Measurements from ENCODE around the gene CNPY1. TPM values are rescaled to one million over a fixed set of nuclear protein-coding genes. Genes with fewer than 3 reads are reported as not detected.

The CNPY1 gene
- total and polyA plus RNA-seq, 2 donors (not counting 1 experiment from before 2014, with no cell fraction given) = not detected

DNA sequence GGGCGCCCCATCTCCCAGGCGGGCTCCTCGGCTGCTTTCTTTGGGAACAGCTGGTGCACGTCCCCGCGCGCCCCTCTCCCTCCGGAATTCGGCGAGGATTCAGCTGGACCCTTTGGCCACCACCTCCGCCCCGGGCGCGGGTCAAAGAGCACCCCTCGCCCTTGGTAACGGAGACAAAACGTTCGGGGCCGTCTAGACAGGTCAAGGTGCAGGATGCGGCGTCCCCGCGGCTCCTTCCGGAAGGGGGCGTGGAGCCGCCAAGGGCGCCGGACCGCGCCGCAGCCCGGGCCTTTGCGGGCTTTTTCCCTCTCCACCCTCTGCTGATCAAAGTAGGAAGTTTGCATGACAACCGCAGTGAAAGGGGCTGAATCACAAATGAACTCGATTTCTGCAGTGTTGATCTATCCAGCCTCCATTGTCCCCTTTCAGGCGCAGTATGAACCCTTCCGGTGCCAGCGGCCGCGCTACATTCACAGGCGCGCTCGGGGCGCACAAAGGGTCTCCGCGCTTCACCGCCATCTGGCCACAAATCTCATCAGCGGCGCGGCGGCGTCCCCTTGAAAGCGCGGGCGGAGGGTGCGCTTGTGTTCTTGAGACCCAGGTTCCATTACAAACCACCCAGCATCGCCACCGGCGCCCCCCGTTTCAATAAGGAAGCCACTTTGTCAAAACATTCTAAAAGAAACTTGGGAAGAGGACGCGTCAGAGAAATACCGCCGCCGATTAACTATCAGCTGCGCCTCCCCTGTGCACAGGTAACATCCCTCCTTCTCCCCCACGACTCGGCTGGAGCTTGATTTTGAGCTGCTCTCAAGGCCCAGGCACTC lies 36.4 kb downstream of the CNPY1 start:
- Histone ChIP-seq H4K20me1 (ENCODE audit: control insufficient read depth, extremely low read depth, insufficient read depth, low read length) (no peaks in the 10 kb centered on the region), H3K4me1 (ENCODE audit: control insufficient read depth, extremely low read depth, insufficient read depth, low read length) (no peaks in the 10 kb centered on the region), H3K27ac (ENCODE audit: insufficient read depth, low read length) (no peak overlapping the region), H3K4me3 (replicated peaks in 1 of 4; ENCODE audit: control extremely low read depth in 1 of 4, insufficient read depth in 1 of 4, low read depth in 3 of 4, low read length in 4 of 4) (no peak overlapping the region), H3K79me2 (ENCODE audit: control insufficient read depth, insufficient read depth, low read length) (no peaks in the 10 kb centered on the region), H3K27me3 (ENCODE audit: control insufficient read depth, insufficient read depth, low read length) (peaks cover 22% of the 10 kb centered on the region), H3K36me3 (ENCODE audit: control insufficient read depth, insufficient read depth, low read length) (no peaks in the 10 kb centered on the region), H3K9ac (ENCODE audit: insufficient read depth, low read length) (no peak overlapping the region), H2AFZ (ENCODE audit: low read length) (no peak overlapping the region), H3K4me2 (ENCODE audit: extremely low read depth, insufficient read depth, low read length) (no peak overlapping the region), H3K9me3 (ENCODE audit: control insufficient read depth, insufficient read depth, low read depth, low read length) (no peaks in the 10 kb centered on the region)
- no peak for TF ChIP-seq EZH2 (IDR thresholded peaks at IDR 0.05; ENCODE audit: low read length, missing control alignments)
- TF ChIP-seq, protein P1, sequence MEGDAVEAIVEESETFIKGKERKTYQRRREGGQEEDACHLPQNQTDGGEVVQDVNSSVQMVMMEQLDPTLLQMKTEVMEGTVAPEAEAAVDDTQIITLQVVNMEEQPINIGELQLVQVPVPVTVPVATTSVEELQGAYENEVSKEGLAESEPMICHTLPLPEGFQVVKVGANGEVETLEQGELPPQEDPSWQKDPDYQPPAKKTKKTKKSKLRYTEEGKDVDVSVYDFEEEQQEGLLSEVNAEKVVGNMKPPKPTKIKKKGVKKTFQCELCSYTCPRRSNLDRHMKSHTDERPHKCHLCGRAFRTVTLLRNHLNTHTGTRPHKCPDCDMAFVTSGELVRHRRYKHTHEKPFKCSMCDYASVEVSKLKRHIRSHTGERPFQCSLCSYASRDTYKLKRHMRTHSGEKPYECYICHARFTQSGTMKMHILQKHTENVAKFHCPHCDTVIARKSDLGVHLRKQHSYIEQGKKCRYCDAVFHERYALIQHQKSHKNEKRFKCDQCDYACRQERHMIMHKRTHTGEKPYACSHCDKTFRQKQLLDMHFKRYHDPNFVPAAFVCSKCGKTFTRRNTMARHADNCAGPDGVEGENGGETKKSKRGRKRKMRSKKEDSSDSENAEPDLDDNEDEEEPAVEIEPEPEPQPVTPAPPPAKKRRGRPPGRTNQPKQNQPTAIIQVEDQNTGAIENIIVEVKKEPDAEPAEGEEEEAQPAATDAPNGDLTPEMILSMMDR (conservative IDR thresholded peaks at IDR 0.05 in 1 of 2, IDR thresholded peaks at IDR 0.05 in 1 of 2; ENCODE audit: low read depth in 1 of 2, low read length in 2 of 2) = no peak
- DNase-seq (ENCODE audit: low read depth in 2 of 2) = no peak

DNA sequence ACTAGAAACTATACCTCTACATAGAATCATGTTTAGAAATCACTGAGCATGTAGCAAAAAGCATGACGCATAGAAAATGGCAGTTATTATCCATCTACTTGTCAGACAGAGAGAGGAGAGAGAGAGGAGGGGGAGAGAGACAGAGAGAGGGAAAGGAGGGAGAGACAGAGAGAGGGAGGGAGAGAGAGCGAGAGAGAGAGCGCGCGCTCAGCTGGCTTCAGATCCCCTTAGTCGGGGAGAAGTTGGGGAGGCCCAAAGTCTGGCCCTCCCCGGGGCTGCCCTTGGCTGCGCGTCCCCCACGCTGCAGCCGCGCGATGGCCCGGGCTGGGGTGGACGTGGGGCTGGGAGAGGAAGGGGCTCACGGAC lies 37.0 kb downstream of the CNPY1 start:
- Histone ChIP-seq H2AFZ (ENCODE audit: low read length) (no peak overlapping the region), H3K79me2 (ENCODE audit: control insufficient read depth, insufficient read depth, low read length) (no peaks in the 10 kb centered on the region), H3K36me3 (ENCODE audit: control insufficient read depth, insufficient read depth, low read length) (no peaks in the 10 kb centered on the region), H3K4me1 (ENCODE audit: control insufficient read depth, extremely low read depth, insufficient read depth, low read length) (no peaks in the 10 kb centered on the region), H3K9me3 (ENCODE audit: control insufficient read depth, insufficient read depth, low read depth, low read length) (no peaks in the 10 kb centered on the region), H3K9ac (ENCODE audit: insufficient read depth, low read length) (no peak overlapping the region), H3K4me3 (replicated peaks in 1 of 4; ENCODE audit: control extremely low read depth in 1 of 4, insufficient read depth in 1 of 4, low read depth in 3 of 4, low read length in 4 of 4) (no peak overlapping the region), H4K20me1 (ENCODE audit: control insufficient read depth, extremely low read depth, insufficient read depth, low read length) (no peaks in the 10 kb centered on the region), H3K27me3 (ENCODE audit: control insufficient read depth, insufficient read depth, low read length) (peaks cover 22% of the 10 kb centered on the region), H3K27ac (ENCODE audit: insufficient read depth, low read length) (no peak overlapping the region), H3K4me2 (ENCODE audit: extremely low read depth, insufficient read depth, low read length) (no peak overlapping the region)
- TF ChIP-seq, protein P1 (conservative IDR thresholded peaks at IDR 0.05 in 1 of 2, IDR thresholded peaks at IDR 0.05 in 1 of 2; ENCODE audit: low read depth in 1 of 2, low read length in 2 of 2) = no peak
- TF ChIP-seq EZH2 (IDR thresholded peaks at IDR 0.05; ENCODE audit: low read length, missing control alignments) = no peak
- no peak for DNase-seq (ENCODE audit: low read depth in 2 of 2)

DNA sequence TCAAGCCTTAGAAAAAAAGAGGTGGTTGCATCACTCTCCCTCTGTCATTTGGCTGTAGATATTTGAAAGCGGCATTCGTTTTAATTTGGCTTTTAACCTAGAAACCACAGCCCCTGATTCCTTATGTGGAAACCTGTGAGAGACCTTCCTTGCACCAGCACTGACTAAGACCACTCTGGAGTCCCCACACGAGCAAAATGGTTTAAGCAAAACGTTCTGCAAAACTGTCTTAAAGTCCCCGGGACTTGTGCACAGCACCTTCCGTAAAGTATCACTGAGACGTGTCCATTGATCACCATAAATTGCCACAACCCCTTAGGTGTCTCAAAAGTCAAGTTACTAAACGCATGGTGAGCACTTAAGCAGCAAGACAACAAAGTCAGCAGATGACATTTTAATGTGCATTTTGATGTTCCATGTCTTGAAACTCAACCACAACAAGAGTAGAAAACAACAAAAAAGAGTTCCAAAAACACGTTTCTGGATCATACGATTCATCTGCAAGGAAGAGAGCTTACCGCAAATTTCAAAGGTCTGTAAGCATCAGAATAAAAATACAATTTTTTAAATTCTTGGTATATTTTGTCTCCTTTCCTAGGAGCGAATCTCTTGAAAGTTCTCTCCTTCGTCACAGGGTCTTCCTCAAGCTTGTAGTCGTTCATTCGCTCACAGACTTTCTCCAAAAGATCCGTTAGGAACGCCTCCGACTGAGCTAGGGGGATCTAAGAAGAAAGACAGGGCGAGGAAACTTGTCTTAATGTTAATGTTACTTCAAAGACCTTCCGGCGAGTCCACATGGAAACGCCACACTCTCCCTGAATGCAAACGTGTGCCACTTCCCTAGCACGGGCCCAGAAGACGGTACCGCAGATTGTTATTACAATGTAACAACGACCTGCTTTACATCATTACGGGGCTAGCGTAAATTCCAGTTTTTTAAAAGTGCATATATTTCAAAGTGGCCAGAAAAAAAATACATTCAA lies 37.7 kb downstream of the CNPY1 start:
- no peaks in the 10 kb centered on the region for H3K36me3 ChIP-seq (ENCODE audit: control insufficient read depth, insufficient read depth, low read length)
- no peak overlapping the region for H3K27ac ChIP-seq (ENCODE audit: insufficient read depth, low read length)
- H3K27me3 ChIP-seq (ENCODE audit: control insufficient read depth, insufficient read depth, low read length) = peaks cover 22% of the 10 kb centered on the region
- no peaks in the 10 kb centered on the region for H3K79me2 ChIP-seq (ENCODE audit: control insufficient read depth, insufficient read depth, low read length)
- H3K4me1 ChIP-seq (ENCODE audit: control insufficient read depth, extremely low read depth, insufficient read depth, low read length) = no peaks in the 10 kb centered on the region
- no peaks in the 10 kb centered on the region for H4K20me1 ChIP-seq (ENCODE audit: control insufficient read depth, extremely low read depth, insufficient read depth, low read length)
- H3K9me3 ChIP-seq (ENCODE audit: control insufficient read depth, insufficient read depth, low read depth, low read length) = no peaks in the 10 kb centered on the region
- H3K4me3 ChIP-seq (replicated peaks in 1 of 4; ENCODE audit: control extremely low read depth in 1 of 4, insufficient read depth in 1 of 4, low read depth in 3 of 4, low read length in 4 of 4) = no peak overlapping the region
- no peak overlapping the region for H3K9ac ChIP-seq (ENCODE audit: insufficient read depth, low read length)
- TF ChIP-seq, protein P1 (conservative IDR thresholded peaks at IDR 0.05 in 1 of 2, IDR thresholded peaks at IDR 0.05 in 1 of 2; ENCODE audit: low read depth in 1 of 2, low read length in 2 of 2) = no peak
- peak; percentile 65 for TF ChIP-seq EZH2 (IDR thresholded peaks at IDR 0.05; ENCODE audit: low read length, missing control alignments)
- H3K4me2 ChIP-seq (ENCODE audit: extremely low read depth, insufficient read depth, low read length) = no peak overlapping the region
- DNase-seq (ENCODE audit: low read depth in 2 of 2) = no peak
- no peak overlapping the region for H2AFZ ChIP-seq (ENCODE audit: low read length)

All from fibroblast of lung (primary cell).